Measurements from ENCODE around the gene NUMA1.

- TF ChIP-seq POLR2A (IDR thresholded peaks at IDR 0.05; ENCODE audit: low read length) (no peak), GATA1 (IDR thresholded peaks at IDR 0.05; ENCODE audit: low read depth, low read length) (no peak)
Observed at GRCh38 chr11:72127923-72128322, 47.6 kb upstream of the NUMA1 start.
